Measurements from ENCODE around the gene CTRL. TPM values are rescaled to one million over a fixed set of nuclear protein-coding genes. Genes with fewer than 3 reads are reported as not detected.

Gene CTRL
- total and polyA plus RNA-seq, 2 donors (not counting 3 experiments of a cell fraction or from before 2014, with no cell fraction given) = 1.0 to 1.1 TPM

DNA sequence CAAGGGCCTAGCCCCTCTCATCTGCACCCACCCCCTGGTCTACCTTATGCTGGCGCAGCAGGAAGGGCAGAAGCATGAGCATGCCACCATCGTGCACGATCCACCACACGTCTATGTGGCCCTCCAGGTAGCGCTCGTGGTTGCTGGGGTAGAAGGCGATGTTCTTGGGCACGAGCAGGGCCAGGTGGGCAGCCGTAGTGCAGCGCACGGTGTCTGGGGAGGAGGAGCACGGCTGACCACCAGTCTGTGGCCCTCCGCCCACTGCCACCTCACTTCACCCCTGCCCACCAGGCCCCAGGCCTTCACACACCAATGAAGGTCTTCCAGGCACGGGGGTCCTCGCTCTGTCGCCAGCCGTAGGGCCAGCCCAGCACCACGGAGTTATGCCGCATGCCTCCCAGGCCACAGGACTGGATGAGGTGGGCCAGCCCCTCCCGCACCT, 14.5 kb upstream of the CTRL start:
- Histone ChIP-seq H3K4me1 (ENCODE audit: control insufficient read depth, extremely low read depth, insufficient read depth, low read length) (no peaks in the 10 kb centered on the region), H3K4me3 (replicated peaks in 1 of 3; ENCODE audit: insufficient read depth in 1 of 3, low read depth in 1 of 3, low read length in 3 of 3) (no peak overlapping the region), H3K36me3 (ENCODE audit: control insufficient read depth in 2 of 2, extremely low read depth in 1 of 2, insufficient read depth in 2 of 2, low read length in 2 of 2) (peaks cover 25 to 82% of the 10 kb centered on the region in 2 experiments), H2AFZ (ENCODE audit: low read depth, low read length) (no peak overlapping the region), H3K4me2 (ENCODE audit: insufficient read depth, low read length) (no peak overlapping the region), H4K20me1 (replicated peaks; ENCODE audit: control insufficient read depth, extremely low read depth, insufficient read depth, low read length) (no peaks in the 10 kb centered on the region), H3K9me1 (replicated peaks; ENCODE audit: control insufficient read depth, extremely low read depth, insufficient read depth, low read length) (no peaks in the 10 kb centered on the region), H3K9me3 (replicated peaks; ENCODE audit: control insufficient read depth, insufficient read depth, low read length) (no peaks in the 10 kb centered on the region), H3K27ac (ENCODE audit: insufficient read depth, low read depth, low read length) (no peak overlapping the region), H3K9ac (replicated peaks; ENCODE audit: extremely low read depth, insufficient read depth, low read length) (no peak overlapping the region), H3K79me2 (ENCODE audit: control insufficient read depth, insufficient read depth, low read length) (no peaks in the 10 kb centered on the region), H3K27me3 (ENCODE audit: control insufficient read depth in 2 of 2, insufficient read depth in 2 of 2, low read length in 2 of 2) (no peaks in the 10 kb centered on the region)
- ChIA-PET POLR2A (no interaction called here), CTCF (interaction anchor here (1.0 to 1.5 kb wide), 5 partner anchors 63 to 425 kb away, joined by 3 to 6 read pairs (median 4); no protein-coding TSS in a partner anchor)
- DNase-seq (ENCODE audit: low read depth, low spot score) (no peak), FAIRE-seq (no peak)
- BruUV-seq (replicated peaks) = no TSS peak
- intact Hi-C loops (cut with micrococcal nuclease) (no loop called here), dilution Hi-C loops (cut with MboI; ENCODE audit: extremely low pct_ligation_motif_present, low sequenced_read_pairs) (no loop called here)
- TF ChIP-seq EZH2 (IDR thresholded peaks at IDR 0.05; ENCODE audit: borderline replicate concordance, low read depth, low read length, severe bottlenecking) (no peak), POLR2AphosphoS5 (IDR thresholded peaks at IDR 0.05; ENCODE audit: insufficient read depth, low read depth, low read length) (no peak), POLR2A (IDR thresholded peaks at IDR 0.05; ENCODE audit: low read depth, low read length) (no peak), GATA2 (IDR thresholded peaks at IDR 0.05; ENCODE audit: insufficient read depth, insufficient read length, low read depth, low read length) (no peak), MYC (IDR thresholded peaks at IDR 0.05; ENCODE audit: low read depth, low read length) (no peak), FOS (IDR thresholded peaks at IDR 0.05; ENCODE audit: borderline replicate concordance, insufficient read depth, low read length) (no peak), JUN (IDR thresholded peaks at IDR 0.05; ENCODE audit: borderline replicate concordance, insufficient read depth, insufficient read length, low read depth) (no peak)
- TF ChIP-seq, protein P1, sequence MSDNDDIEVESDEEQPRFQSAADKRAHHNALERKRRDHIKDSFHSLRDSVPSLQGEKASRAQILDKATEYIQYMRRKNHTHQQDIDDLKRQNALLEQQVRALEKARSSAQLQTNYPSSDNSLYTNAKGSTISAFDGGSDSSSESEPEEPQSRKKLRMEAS (IDR thresholded peaks at IDR 0.05; ENCODE audit: insufficient read depth, insufficient read length) = no peak
- TF ChIP-seq, protein P2, sequence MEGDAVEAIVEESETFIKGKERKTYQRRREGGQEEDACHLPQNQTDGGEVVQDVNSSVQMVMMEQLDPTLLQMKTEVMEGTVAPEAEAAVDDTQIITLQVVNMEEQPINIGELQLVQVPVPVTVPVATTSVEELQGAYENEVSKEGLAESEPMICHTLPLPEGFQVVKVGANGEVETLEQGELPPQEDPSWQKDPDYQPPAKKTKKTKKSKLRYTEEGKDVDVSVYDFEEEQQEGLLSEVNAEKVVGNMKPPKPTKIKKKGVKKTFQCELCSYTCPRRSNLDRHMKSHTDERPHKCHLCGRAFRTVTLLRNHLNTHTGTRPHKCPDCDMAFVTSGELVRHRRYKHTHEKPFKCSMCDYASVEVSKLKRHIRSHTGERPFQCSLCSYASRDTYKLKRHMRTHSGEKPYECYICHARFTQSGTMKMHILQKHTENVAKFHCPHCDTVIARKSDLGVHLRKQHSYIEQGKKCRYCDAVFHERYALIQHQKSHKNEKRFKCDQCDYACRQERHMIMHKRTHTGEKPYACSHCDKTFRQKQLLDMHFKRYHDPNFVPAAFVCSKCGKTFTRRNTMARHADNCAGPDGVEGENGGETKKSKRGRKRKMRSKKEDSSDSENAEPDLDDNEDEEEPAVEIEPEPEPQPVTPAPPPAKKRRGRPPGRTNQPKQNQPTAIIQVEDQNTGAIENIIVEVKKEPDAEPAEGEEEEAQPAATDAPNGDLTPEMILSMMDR (IDR thresholded peaks at IDR 0.05; ENCODE audit: extremely low read depth in 1 of 2, insufficient read depth in 1 of 2, low read depth in 1 of 2, low read length in 2 of 2) = no peak

All from endothelial cell of umbilical vein (primary cell).